Activated T-helper 9 cell treated with anti-CD3 and anti-CD28 coated beads, Interleukin-2, amount 50 U/mL, for 16 hours (primary cell): ENCODE data around the gene ST8SIA6.
"Not testable (repeated sequence)": the region's sequence is repeated elsewhere in the genome, so short reads cannot be mapped to it uniquely, and the experiment has no call there.

Source experiments
- DNase-seq: peaks from one replicate; pipeline ENCODE4 v3.0.0-alpha.2; 2020; ENCODE audit warnings: low read depth

Gene ST8SIA6

DNA sequence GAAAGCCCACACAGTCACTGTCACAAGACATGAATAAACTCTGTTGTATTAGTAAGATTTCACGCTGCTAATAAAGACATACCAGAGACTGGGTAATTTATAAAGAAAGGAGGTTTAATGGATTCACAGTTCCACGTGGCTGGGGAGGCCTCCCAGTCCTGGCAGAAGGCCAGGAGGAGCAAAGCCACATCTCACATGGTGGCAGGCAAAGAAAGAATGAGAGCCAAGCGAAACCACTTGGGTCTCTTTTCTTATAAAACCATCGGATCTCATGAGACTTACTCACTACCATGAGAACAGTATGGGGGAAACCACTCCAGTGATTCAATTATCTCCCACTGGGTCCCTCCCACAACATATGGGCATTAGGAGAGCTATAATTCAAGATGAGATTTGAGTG is 110.2 kb downstream of the ST8SIA6 start:
- no peak for DNase-seq

DNA sequence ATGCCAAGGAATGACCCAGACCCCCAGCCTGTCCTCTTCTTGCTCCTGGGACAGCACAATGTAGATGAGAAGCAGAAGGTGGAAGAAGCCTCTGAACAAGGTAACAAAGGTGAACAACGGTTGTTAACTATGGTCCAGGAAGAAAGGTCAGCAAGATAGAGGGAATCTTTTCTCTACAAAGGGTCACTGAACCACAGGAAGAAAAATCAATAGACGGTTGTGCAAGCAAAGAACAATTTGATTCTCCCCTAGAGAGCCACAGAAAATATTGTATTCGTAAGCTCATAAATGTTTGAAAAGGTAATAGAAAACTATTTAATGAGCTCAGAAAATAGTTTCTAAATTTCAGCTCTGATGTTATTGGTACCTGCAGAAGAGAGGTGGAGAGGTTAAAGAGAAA is 111.3 kb downstream of the ST8SIA6 start:
- no peak for DNase-seq

DNA sequence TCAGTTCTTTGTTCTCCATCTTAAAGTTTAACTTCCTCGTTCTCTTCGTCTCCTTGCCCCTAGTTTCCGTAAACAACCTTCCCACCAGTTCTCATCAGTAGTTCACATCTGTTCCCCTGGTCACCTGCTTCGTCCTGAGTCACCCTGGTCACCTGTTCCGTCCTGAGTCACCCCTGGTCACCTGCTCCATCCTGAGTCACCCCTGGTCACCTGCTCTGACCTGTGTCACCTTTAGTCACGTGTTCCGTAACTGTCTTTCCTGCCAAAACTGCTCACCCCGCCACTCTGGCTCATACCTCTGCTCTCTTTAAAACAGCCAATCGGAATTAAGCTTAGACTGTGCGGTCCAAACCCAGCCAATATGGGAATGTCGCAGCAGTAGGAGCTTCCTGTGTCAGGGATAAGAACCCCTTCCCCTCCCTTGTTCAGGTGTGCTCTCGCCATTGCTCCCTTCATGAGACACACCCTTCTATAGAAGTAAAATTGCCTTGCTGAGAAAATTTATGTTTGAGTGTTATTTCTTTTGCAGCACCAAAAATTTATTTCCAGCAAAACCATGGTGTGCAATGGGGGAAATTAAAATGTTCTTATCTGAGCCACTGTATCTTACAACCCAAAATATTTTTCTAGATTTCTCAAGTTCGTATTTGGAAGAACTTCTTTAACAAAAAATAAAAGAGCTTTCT is 114.1 kb downstream of the ST8SIA6 start:
- DNase-seq: no peak

DNA sequence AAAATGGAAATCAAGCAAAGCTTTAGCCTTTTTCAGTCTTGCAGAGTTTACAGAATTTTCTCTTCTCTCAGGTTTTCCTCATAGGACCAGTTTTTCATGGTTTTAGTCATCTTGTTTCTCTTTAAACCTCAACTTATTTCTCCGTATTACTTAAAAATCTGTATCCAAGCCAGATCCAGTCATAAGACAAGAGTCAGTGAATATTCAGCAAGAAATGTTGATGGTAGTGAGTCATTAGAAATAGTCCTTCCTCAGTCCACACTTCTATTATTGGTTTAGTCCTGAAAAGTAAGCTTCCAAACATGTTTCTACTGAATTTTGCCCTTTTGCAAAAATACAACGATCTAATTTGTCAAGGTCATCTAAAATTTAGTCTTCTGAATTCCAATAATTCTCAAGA is 119.3 kb downstream of the ST8SIA6 start:
- no peak for DNase-seq

DNA sequence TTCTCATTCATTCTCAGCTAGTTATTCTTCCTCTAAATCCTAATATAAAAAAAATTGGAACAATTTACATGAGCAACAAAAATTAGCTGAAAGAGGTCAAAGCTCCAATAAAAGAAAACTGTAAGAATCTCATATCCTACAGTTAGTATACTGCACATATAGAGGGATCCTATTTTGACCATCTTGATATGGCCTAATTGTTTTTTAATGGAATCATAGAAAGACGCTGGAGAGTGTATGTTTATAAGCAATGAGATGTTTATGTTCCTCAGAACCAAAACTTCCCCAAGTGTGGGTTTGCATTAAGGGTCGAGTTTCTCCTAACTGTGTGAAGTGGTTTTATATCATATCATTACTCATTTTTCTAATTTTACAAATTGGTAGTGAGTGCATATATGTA is 123.9 kb downstream of the ST8SIA6 start:
- no peak for DNase-seq

DNA sequence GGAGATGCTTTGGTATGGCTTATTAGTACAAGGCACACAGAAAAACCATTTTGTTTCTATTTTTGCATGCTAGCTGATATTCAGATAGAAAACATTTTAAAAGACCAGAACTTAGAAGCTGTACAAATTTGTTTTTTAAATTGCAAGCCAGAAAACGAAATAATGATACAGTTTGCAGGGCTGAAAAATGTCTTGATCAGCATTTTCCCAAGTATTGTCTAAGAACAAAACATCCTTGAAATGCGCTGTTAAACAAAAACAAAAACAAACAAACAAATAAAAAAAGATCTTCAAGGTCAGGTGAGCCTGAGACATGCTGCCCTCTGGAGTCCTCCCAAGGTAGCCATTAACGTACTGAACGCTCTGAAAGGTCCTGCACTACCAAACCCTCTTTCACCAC is 128.0 kb downstream of the ST8SIA6 start:
- DNase-seq: no peak

DNA sequence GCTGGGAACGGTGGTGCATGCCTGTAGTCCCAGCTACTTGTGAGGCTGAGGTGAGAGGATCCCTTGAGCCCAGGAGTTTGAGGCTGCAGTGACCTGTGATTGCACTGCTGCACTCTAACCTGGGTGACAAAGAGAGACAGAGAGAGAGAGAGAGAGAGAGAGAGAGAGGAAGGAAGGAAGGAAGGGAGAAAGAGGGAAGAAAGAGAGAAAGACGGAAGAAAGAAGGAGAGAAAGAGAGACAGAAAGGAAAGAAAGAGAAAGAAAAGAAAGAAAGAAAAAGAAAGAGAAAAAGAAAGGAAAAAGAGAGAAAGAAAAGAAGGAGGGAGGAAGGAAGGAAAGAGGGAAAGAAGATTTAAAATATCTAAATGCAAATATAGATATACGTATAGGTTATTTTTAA is 132.4 kb downstream of the ST8SIA6 start:
- not testable (repeated sequence) for DNase-seq

DNA sequence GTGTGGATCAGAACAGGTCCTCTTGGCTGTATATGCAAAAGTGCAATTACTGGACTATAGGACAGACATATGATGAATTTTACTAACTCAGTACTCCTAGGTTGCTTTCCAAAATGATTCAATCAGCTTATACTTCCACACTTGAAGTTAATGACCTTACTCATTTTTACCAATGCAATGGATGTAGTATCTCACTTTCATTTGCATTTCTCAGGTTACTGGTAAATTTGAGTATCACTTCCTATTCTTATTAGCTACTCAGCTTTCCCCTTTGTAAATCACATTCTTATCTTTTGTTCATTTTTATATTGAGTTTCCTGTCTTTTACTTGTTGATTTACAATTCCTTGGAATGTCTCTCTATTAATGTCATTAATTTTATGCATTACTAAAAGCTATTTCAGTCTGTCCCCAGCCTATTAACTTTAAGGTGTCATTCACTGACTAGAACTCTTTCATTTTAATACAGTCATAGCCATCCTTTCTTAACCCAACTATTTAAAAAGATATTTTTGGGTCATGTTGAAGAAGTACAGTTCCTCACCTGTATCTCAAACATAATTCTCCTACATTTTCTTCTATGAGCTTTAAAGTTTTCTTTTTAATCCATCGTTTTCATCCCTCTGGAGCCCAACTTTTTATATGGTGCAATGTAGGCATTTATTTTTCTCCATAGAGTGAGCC is 137.8 kb downstream of the ST8SIA6 start:
- no peak for DNase-seq

DNA sequence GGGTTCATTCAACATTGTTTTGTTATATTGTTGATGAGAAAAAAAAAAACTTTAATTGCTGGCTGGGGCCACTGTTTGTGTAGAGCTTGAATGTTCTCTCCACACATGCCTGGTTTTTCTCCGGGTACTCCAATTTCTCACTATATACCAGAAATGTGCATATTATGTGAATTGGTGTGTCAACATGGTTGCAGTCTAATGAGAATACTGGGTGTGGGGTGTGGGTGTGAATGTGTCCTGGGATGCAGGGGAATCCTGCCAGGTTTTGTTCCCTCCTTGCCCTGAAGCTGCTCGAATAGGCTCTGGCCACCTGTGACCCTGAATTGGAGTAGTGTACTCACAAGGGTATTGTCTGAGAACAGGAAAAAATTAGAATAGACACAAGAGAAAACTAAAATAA is 145.0 kb downstream of the ST8SIA6 start:
- no peak for DNase-seq

DNA sequence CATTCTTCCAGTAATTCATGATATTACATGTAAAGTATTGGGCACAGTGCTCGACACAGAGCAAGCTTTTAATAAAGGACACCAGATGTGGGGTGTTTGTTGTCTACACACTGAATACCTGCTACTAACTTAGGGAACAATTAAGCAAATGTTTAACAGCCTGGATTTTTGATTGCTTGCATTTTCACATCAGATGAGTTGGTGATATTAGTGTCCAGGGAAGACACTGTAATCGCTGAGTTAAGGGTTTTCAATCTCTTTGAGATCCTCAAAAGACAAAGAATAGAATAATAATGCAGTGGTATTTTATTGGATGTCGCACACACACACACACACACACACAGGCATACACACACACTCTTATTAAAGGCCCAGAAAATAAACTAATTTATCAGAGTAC is 147.3 kb downstream of the ST8SIA6 start:
- DNase-seq: no peak

DNA sequence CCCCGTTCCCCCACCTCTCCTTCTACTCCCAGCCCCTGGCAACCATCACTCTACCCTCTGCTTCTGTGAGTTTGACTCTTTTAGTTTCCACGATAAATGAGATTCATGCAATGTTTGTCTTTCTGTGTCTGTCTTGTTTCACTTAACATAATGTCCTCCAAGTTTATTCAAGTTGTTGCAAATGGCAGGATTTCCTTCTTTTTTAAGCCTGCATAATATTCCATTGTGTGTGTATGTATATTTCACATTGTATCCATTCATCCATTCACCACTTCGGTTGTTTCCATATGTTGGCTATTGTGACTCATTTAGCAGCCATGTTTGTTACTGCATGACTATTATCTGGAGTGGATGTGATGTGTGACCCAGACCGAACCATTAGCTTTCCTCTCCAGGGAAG is 162.0 kb downstream of the ST8SIA6 start:
- DNase-seq: no peak

DNA sequence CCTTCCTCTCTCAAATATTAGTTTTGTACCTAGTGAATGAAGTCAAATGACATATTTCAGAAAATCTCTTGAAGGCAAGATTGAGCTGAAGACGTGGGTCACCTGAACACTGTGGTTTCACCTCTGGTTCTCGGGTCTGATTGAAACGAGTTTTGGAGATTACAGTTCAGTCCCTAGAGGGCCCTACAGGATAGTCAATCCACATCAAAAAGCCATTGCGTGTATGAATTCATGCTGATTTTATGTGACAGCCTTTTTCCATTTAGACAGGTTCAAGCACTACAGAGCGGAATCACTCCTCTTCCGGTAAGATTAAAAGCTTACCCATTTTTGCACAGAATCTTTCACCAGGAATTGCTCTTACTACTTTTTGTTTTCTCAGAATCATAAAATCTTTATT is 164.2 kb downstream of the ST8SIA6 start:
- no peak for DNase-seq

DNA sequence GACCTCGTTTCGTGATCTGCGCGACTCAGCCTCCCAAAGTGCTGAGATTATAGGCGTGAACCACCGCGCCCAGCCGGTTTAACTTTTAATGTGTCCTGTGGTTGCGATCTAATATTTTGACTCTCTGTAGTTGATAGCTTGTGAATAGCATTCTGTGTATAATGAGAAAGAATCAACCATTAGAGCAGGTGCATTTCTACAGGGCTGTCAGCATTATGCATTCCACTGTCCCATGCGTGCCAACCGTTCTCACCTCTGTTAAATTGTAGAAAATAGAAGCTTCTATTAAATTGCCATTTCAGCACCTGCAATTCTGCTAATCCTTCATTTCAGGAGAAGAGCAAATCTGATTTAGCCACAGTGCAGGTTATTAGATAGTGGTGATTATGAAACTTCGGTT is 164.6 kb downstream of the ST8SIA6 start:
- no peak for DNase-seq

DNA sequence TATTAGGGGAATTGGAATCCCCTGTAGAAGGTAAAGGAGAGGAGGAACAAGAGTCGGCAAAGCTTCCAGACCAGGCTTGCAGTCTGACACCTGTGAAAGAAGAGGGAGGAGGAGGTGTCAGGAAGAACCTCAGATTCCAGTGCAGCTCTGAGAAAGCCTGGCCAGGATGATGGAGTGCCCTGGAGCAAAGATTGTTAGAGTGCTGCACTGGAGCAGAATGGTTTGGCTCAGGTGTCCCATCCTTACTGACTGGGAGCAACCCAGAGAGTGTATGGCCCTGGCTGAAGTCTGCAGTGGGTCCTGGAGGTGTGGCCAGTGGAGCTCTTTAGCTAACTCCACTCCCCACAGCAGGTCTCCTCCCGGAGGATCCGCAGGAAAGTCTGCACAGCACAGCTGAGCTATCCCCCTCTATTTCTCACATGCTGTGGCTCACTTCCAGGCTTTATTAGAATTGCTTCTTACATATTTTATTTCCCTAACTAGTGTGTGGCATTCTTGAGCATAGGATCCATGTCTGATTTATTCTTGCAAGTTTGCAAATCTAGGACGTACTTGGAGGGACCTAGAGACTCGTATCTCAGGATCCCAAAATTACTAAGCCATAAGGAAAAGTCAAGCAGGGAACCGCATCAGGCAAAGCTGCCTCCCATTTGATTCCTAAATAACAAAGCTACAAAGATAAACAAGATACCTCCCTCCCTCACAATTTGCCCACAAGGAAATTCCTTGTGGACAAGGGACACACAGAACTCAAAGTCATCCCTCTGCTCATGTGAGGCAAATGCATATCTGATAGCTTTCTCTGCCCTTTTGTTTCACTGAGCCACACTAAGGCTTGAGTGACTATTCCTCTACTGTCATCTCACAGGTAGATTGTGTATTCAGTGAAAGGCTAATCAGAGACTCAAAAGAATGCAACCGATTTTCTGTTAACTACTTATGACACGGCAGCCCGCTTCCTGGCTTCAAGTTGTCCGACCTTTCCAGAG is 167.5 kb downstream of the ST8SIA6 start:
- DNase-seq: no peak

DNA sequence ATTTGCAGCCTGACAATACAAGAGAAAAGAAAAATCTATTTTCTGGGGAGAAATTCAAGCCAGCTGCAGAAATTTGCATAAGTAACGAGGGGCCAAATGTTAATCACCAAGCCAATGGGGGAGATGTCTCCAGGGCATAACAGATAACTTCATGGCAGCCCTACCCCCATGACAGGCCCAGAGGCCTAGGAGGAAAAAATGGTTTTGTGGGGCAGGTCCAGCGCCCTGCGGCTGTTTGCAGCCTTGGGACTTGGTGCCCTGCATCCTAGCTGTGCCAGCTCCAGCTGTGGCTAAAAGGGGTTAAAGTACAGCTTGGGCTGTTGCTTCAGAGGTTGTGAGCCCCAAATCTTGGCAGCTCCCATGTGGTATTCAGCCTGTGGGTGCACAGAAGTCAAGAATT is 172.1 kb downstream of the ST8SIA6 start:
- DNase-seq: no peak

DNA sequence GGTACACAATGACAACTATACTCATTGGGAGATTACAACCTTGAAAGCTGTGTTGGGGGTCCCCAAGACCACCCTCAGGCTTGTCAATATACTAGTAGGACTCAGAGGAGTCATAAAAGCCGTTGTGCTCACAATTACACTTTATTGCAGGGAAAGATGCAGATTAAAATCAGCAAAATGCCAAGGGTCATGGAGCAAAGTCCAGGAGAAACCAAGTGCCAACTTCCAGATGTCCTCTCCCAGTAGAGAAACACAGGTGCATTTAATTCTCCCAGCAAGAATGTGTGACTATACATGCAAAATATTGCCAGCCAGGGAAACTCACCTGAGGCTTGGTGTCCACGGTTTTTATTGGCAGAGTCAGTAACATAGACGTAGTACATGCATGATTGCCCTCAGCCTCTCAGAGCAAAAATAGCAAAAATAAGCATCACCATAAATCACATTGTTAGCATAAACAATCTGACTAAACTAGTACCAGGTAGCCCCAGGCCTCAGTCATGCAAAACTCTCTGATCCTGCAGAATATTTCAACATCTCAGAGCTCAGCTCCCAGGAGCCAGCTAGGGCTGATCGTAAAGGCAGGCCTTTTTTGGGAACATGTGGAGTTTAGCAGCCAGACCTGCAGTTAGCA is 175.7 kb downstream of the ST8SIA6 start:
- DNase-seq: no peak

DNA sequence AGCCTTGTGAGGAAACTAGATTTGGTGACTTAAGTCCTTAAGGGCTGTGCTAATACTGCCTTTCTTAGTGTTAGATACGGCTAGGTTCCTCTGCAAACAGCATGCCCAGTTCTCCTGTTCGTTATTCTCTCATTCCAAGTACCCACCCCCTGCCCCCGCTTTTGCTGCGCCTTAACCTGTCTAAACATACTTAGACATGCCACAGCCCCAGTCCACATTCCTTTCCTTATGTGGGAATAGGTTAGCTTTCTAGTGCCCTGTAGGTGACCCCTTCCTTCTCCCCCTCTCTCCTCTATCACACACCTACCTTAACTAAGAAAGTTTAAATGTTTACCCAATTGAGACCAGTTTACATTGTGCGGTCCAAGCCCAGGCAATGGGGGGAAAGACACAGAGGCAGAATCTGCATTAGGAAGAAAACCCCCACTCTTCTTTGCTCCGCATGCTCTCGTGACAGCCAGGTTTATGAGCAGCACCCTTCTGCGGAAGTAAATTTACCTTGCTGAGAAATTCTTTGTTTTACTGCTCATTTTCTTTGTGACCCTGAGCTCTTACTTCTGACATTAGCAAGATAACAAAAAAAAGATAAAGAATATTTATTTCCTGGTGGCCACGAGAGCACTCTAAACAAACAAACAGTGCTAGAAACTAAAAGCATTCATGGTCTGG is 177.5 kb downstream of the ST8SIA6 start:
- DNase-seq: no peak

DNA sequence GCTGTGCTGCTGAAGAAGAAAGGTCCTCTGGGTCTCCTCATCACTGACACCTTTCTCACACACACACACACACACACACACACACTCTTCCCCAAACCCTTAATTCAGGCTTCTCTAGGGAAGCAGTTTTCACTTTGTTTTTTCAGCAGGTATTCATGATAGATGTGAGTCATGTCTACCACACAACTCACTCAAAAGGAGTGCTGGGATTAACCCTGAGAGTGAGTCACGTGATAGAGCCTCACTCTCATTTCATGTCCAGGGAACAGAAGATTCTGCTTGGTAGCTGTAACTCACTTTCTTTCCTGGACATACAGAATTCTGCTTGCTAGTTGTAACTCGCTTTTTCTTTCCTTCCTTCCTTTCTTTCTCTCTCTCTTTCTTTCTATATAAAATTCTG is 181.0 kb downstream of the ST8SIA6 start:
- no peak for DNase-seq

DNA sequence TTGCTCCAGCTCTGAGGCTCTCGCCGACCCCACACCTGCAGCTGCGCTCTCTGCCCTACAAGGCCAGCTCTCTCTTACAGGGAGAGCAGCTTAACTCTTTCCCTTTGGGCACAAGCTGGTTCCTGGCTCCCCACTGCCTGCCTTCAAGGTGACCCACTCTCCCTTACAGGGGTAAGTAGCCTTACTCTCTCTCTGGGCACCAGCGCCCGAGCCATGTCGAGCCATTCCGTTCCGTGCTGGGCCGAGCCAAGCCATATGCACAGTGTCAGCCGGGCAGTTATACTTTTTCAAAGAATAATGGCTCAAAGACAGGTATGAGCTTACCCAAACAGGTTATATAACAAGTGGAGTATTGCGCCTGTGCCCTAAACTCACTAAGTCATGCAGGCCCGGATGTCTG is 181.7 kb downstream of the ST8SIA6 start:
- no peak for DNase-seq
